Prostate gland (tissue), 2 donors: ENCODE results near the gene C12orf75.

Experiments used
- CTCF ChIP-seq, 4 experiments: fragments of 200-600 bp in 2 of 4; fragments of 450-650 bp in 2 of 4; sonication (generic) in 2 of 4; IDR thresholded peaks; 1 replicate in 3 of 4; 2 replicates in 1 of 4; pipeline ENCODE4 v1.5.1; 2016 to 2019; ENCODE audit warnings: antibody characterized with exemption in 4 of 4, mild to moderate bottlenecking in 2 of 4, moderate library complexity in 2 of 4
- POLR2A ChIP-seq: fragments of 450-650 bp; IDR thresholded peaks from one replicate; pipeline ENCODE4 v1.6.1; 2016; ENCODE audit warnings: antibody characterized with exemption, mild to moderate bottlenecking
- POLR2AphosphoS5 ChIP-seq: sonication (generic); formaldehyde crosslinking; IDR thresholded peaks from one replicate; pipeline ENCODE4 v1.6.1; 2017; ENCODE audit warnings: antibody characterized with exemption

GRCh38 chr12:105409279-105409678 lies 78.8 kb downstream of the C12orf75 start:
- TF ChIP-seq CTCF (IDR thresholded peaks at IDR 0.05) (no peak), POLR2A (no peak), POLR2AphosphoS5 (no peak)
